Measurements from ENCODE around the gene FTSJ1.

The FTSJ1 gene

GRCh38 chrX:48488034-48488433, 12.0 kb downstream of the FTSJ1 start:
- no peaks in the 10 kb centered on the region for H3K79me1 ChIP-seq (replicated peaks; ENCODE audit: low read length, poor library complexity, severe bottlenecking)
- peak overlapping the region; percentile 74 to 84 for H2BK12ac ChIP-seq (ENCODE audit: low read length in 2 of 2)
- H3K36me3 ChIP-seq (ENCODE audit: control insufficient read depth in 1 of 2, insufficient read depth in 2 of 2, low read depth in 1 of 2, low read length in 2 of 2): peaks cover 8 to 30% of the 10 kb centered on the region in 2 experiments
- no peak for DNase-seq
- H2AFZ ChIP-seq (ENCODE audit: low read depth, low read length): no peak overlapping the region
- H3K27me3 ChIP-seq (ENCODE audit: control insufficient read depth in 1 of 2, insufficient read depth in 1 of 2, low read length in 2 of 2): peaks cover 0 to 5% of the 10 kb centered on the region in 2 experiments
- H2BK15ac ChIP-seq (ENCODE audit: low read depth, poor library complexity, severe bottlenecking): no peak overlapping the region
- WGBS: 97% methylated on average over 3 of the region's 3 CpGs
- peak overlapping the region; percentile 89 for H2AK5ac ChIP-seq (ENCODE audit: low read length, severe bottlenecking)
- peak overlapping the region; percentile 77 for H4K8ac ChIP-seq (ENCODE audit: low read length)
- peak overlapping the region; percentile 21 for H2BK120ac ChIP-seq (ENCODE audit: low read depth, low read length)
- H4K91ac ChIP-seq (ENCODE audit: low read length): peak overlapping the region; percentile 83
- H3K27ac ChIP-seq (ENCODE audit: low read length, poor library complexity, severe bottlenecking): peak overlapping the region; percentile 82
- H2BK5ac ChIP-seq (ENCODE audit: low read depth, low read length, poor library complexity, severe bottlenecking): no peak overlapping the region
- H3K9me3 ChIP-seq (ENCODE audit: control insufficient read depth, low read length): peaks cover 3% of the 10 kb centered on the region
- peak overlapping the region in 1 of 2 experiments; percentile 68 for H3K4ac ChIP-seq (ENCODE audit: low read depth in 1 of 2, low read length in 2 of 2)
- peaks cover 18% of the 10 kb centered on the region for H3K4me1 ChIP-seq (ENCODE audit: control insufficient read depth, insufficient read depth, low read depth, low read length)
- peak overlapping the region; percentile 33 to 64 for H3K18ac ChIP-seq (ENCODE audit: low read depth in 1 of 2, low read length in 2 of 2)
- H3K4me2 ChIP-seq (ENCODE audit: low read length, poor library complexity, severe bottlenecking): no peak overlapping the region
- H3K23ac ChIP-seq (ENCODE audit: low read length in 2 of 2): no peak overlapping the region
- no peak overlapping the region for H3K4me3 ChIP-seq (ENCODE audit: insufficient read depth in 1 of 2, low read depth in 1 of 2, low read length in 2 of 2)
- H3K14ac ChIP-seq (ENCODE audit: low read length in 2 of 2): peak overlapping the region in 1 of 2 experiments; percentile 42
- H3K9ac ChIP-seq (ENCODE audit: low read length): no peak overlapping the region

- Histone ChIP-seq H3K14ac (ENCODE audit: low read length in 2 of 2) (no peak overlapping the region), H4K91ac (ENCODE audit: low read length) (no peak overlapping the region), H3K23ac (ENCODE audit: low read length in 2 of 2) (no peak overlapping the region), H2BK120ac (ENCODE audit: low read depth, low read length) (no peak overlapping the region), H3K18ac (ENCODE audit: low read depth in 1 of 2, low read length in 2 of 2) (no peak overlapping the region), H2AFZ (ENCODE audit: low read depth, low read length) (no peak overlapping the region), H3K4me3 (ENCODE audit: insufficient read depth in 1 of 2, low read depth in 1 of 2, low read length in 2 of 2) (no peak overlapping the region), H2AK5ac (ENCODE audit: low read length, severe bottlenecking) (no peak overlapping the region), H3K4me1 (ENCODE audit: control insufficient read depth, insufficient read depth, low read depth, low read length) (peaks cover 20% of the 10 kb centered on the region), H3K4ac (ENCODE audit: low read depth in 1 of 2, low read length in 2 of 2) (no peak overlapping the region), H2BK12ac (ENCODE audit: low read length in 2 of 2) (no peak overlapping the region), H4K8ac (ENCODE audit: low read length) (no peak overlapping the region), H3K4me2 (ENCODE audit: low read length, poor library complexity, severe bottlenecking) (peak overlapping the region; percentile 22), H3K9me3 (ENCODE audit: control insufficient read depth, low read length) (peaks cover 3% of the 10 kb centered on the region), H2BK5ac (ENCODE audit: low read depth, low read length, poor library complexity, severe bottlenecking) (no peak overlapping the region), H3K27ac (ENCODE audit: low read length, poor library complexity, severe bottlenecking) (no peak overlapping the region), H3K36me3 (ENCODE audit: control insufficient read depth in 1 of 2, insufficient read depth in 2 of 2, low read depth in 1 of 2, low read length in 2 of 2) (peaks cover 2 to 18% of the 10 kb centered on the region in 2 experiments), H2BK15ac (ENCODE audit: low read depth, poor library complexity, severe bottlenecking) (no peak overlapping the region), H3K27me3 (ENCODE audit: control insufficient read depth in 1 of 2, insufficient read depth in 1 of 2, low read length in 2 of 2) (no peaks in the 10 kb centered on the region), H3K9ac (ENCODE audit: low read length) (no peak overlapping the region), H3K79me1 (replicated peaks; ENCODE audit: low read length, poor library complexity, severe bottlenecking) (no peaks in the 10 kb centered on the region)
- no peak for DNase-seq
- WGBS: 93% methylated on average over 3 of the region's 9 CpGs
Observed at GRCh38 chrX:48489296-48489695, 13.3 kb downstream of the FTSJ1 start.

GRCh38 chrX:48489892-48490291, 13.9 kb downstream of the FTSJ1 start:
- Histone ChIP-seq H3K79me1 (replicated peaks; ENCODE audit: low read length, poor library complexity, severe bottlenecking) (no peaks in the 10 kb centered on the region), H4K91ac (ENCODE audit: low read length) (no peak overlapping the region), H3K9me3 (ENCODE audit: control insufficient read depth, low read length) (peaks cover 3% of the 10 kb centered on the region), H3K4me3 (ENCODE audit: insufficient read depth in 1 of 2, low read depth in 1 of 2, low read length in 2 of 2) (no peak overlapping the region), H3K23ac (ENCODE audit: low read length in 2 of 2) (no peak overlapping the region), H3K36me3 (ENCODE audit: control insufficient read depth in 1 of 2, insufficient read depth in 2 of 2, low read depth in 1 of 2, low read length in 2 of 2) (peaks cover 0 to 15% of the 10 kb centered on the region in 2 experiments), H4K8ac (ENCODE audit: low read length) (no peak overlapping the region), H2BK120ac (ENCODE audit: low read depth, low read length) (no peak overlapping the region), H3K27me3 (ENCODE audit: control insufficient read depth in 1 of 2, insufficient read depth in 1 of 2, low read length in 2 of 2) (no peaks in the 10 kb centered on the region), H2BK12ac (ENCODE audit: low read length in 2 of 2) (no peak overlapping the region), H3K9ac (ENCODE audit: low read length) (no peak overlapping the region), H2BK5ac (ENCODE audit: low read depth, low read length, poor library complexity, severe bottlenecking) (no peak overlapping the region), H3K18ac (ENCODE audit: low read depth in 1 of 2, low read length in 2 of 2) (no peak overlapping the region), H3K4me2 (ENCODE audit: low read length, poor library complexity, severe bottlenecking) (no peak overlapping the region), H3K27ac (ENCODE audit: low read length, poor library complexity, severe bottlenecking) (no peak overlapping the region), H3K4me1 (ENCODE audit: control insufficient read depth, insufficient read depth, low read depth, low read length) (peaks cover 20% of the 10 kb centered on the region), H2AFZ (ENCODE audit: low read depth, low read length) (no peak overlapping the region), H2AK5ac (ENCODE audit: low read length, severe bottlenecking) (no peak overlapping the region), H2BK15ac (ENCODE audit: low read depth, poor library complexity, severe bottlenecking) (no peak overlapping the region), H3K14ac (ENCODE audit: low read length in 2 of 2) (no peak overlapping the region), H3K4ac (ENCODE audit: low read depth in 1 of 2, low read length in 2 of 2) (no peak overlapping the region)
- DNase-seq: no peak
- WGBS: 50% methylated on average over 1 of the region's 2 CpGs

- DNase-seq: no peak
- no peak overlapping the region for H3K14ac ChIP-seq (ENCODE audit: low read length in 2 of 2)
- H3K23ac ChIP-seq (ENCODE audit: low read length in 2 of 2): no peak overlapping the region
- H3K9me3 ChIP-seq (ENCODE audit: control insufficient read depth, low read length): peaks cover 3% of the 10 kb centered on the region
- no peak overlapping the region for H3K4me2 ChIP-seq (ENCODE audit: low read length, poor library complexity, severe bottlenecking)
- H3K4me1 ChIP-seq (ENCODE audit: control insufficient read depth, insufficient read depth, low read depth, low read length): peaks cover 20% of the 10 kb centered on the region
- no peaks in the 10 kb centered on the region for H3K79me1 ChIP-seq (replicated peaks; ENCODE audit: low read length, poor library complexity, severe bottlenecking)
- WGBS: 77% methylated on average over 6 of the region's 8 CpGs
- no peak overlapping the region for H4K91ac ChIP-seq (ENCODE audit: low read length)
- H3K4me3 ChIP-seq (ENCODE audit: insufficient read depth in 1 of 2, low read depth in 1 of 2, low read length in 2 of 2): no peak overlapping the region
- no peak overlapping the region for H4K8ac ChIP-seq (ENCODE audit: low read length)
- H2AK5ac ChIP-seq (ENCODE audit: low read length, severe bottlenecking): no peak overlapping the region
- no peaks in the 10 kb centered on the region for H3K27me3 ChIP-seq (ENCODE audit: control insufficient read depth in 1 of 2, insufficient read depth in 1 of 2, low read length in 2 of 2)
- no peak overlapping the region for H2BK15ac ChIP-seq (ENCODE audit: low read depth, poor library complexity, severe bottlenecking)
- no peak overlapping the region for H3K4ac ChIP-seq (ENCODE audit: low read depth in 1 of 2, low read length in 2 of 2)
- H3K9ac ChIP-seq (ENCODE audit: low read length): no peak overlapping the region
- H2BK5ac ChIP-seq (ENCODE audit: low read depth, low read length, poor library complexity, severe bottlenecking): no peak overlapping the region
- H2BK12ac ChIP-seq (ENCODE audit: low read length in 2 of 2): no peak overlapping the region
- H3K18ac ChIP-seq (ENCODE audit: low read depth in 1 of 2, low read length in 2 of 2): no peak overlapping the region
- H3K27ac ChIP-seq (ENCODE audit: low read length, poor library complexity, severe bottlenecking): no peak overlapping the region
- no peak overlapping the region for H2AFZ ChIP-seq (ENCODE audit: low read depth, low read length)
- H3K36me3 ChIP-seq (ENCODE audit: control insufficient read depth in 1 of 2, insufficient read depth in 2 of 2, low read depth in 1 of 2, low read length in 2 of 2): peaks cover 0 to 9% of the 10 kb centered on the region in 2 experiments
- no peak overlapping the region for H2BK120ac ChIP-seq (ENCODE audit: low read depth, low read length)
Observed at GRCh38 chrX:48490661-48491060, 14.7 kb downstream of the FTSJ1 start.

Measured in mesenchymal stem cell (in vitro differentiated cells and primary cell).